ENCODE data around the gene DENND6A. TPM values are rescaled to one million over a fixed set of nuclear protein-coding genes. Genes with fewer than 3 reads are reported as not detected.
"Not testable (repeated sequence)": the region's sequence is repeated elsewhere in the genome, so short reads cannot be mapped to it uniquely, and the experiment has no call there.

The DENND6A gene
- total and polyA plus RNA-seq, 3 donors from 2014 or later, result 16.0 to 20.6 (median 18.7) TPM

DNA sequence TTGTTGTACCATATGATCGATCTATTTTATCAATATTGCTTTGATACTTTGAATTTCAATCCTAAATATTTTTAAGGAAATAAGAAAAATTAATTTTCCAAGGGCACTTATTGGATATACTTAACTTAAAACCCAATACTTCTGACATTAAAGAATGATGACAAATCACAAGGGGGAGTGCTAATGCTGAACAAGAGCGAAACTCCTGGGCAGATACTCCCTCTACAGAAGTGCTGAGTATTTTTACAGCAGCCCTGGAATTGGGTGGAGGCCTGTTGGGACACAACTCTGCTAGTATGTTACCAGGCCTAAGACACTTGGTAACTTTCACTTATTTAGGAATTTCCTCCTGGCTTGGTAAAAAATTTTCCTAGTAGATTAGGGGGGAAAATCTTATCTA, 46.2 kb downstream of the DENND6A start:
- WGBS, 2 donors, result 62 to 70% methylated on average over 2 of the region's 2 CpGs
- no peaks in the 10 kb centered on the region for H3K36me3 ChIP-seq (ENCODE audit: low read depth, missing control alignments)

DNA sequence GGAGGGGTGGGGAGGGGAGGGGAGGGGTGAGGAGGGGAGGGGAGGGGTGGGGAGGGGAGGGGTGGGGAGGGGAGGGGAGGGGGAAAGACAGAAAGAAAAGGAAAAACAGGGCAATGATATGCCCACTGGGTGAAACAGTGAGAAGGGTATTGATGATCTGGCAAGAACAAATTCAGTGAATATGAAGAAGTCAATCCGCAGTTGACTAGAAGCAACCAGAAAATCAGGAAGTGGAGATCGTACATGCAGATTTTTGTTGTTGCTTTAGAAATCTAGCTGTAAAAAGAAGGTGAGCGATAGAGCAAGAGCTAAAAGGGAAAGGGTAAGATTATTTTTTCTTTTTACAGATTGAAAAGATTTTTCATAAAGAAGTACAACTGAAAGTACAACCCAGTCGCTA, 48.1 kb downstream of the DENND6A start:
- Histone ChIP-seq H3K4me3 (no peak overlapping the region), H3K9me3 (no peaks in the 10 kb centered on the region), H3K27ac (no peak overlapping the region), H3K36me3 (ENCODE audit: low read depth, missing control alignments) (no peaks in the 10 kb centered on the region), H3K4me1 (peaks cover 2% of the 10 kb centered on the region), H3K27me3 (no peaks in the 10 kb centered on the region)
- no peak for DNase-seq
- WGBS, 2 donors, result 89 to 95% methylated on average over 4 of the region's 4 CpGs
- no peak for TF ChIP-seq POLR2A (IDR thresholded peaks at IDR 0.05)
- TF ChIP-seq, protein P1, sequence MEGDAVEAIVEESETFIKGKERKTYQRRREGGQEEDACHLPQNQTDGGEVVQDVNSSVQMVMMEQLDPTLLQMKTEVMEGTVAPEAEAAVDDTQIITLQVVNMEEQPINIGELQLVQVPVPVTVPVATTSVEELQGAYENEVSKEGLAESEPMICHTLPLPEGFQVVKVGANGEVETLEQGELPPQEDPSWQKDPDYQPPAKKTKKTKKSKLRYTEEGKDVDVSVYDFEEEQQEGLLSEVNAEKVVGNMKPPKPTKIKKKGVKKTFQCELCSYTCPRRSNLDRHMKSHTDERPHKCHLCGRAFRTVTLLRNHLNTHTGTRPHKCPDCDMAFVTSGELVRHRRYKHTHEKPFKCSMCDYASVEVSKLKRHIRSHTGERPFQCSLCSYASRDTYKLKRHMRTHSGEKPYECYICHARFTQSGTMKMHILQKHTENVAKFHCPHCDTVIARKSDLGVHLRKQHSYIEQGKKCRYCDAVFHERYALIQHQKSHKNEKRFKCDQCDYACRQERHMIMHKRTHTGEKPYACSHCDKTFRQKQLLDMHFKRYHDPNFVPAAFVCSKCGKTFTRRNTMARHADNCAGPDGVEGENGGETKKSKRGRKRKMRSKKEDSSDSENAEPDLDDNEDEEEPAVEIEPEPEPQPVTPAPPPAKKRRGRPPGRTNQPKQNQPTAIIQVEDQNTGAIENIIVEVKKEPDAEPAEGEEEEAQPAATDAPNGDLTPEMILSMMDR (IDR thresholded peaks at IDR 0.05), result no peak
- intact Hi-C loops (cut with DNase I; ENCODE audit: low total_unique reads), result no loop called here

More for the DNA sequence above, 46.2 kb downstream of the DENND6A start:
- H3K27ac ChIP-seq, result no peak overlapping the region
- peaks cover 2% of the 10 kb centered on the region for H3K4me1 ChIP-seq
- intact Hi-C loops (cut with DNase I; ENCODE audit: low total_unique reads), result no loop called here
- DNase-seq, result peak; percentile 50
- no peak overlapping the region for H3K4me3 ChIP-seq
- H3K27me3 ChIP-seq, result no peaks in the 10 kb centered on the region
- no peaks in the 10 kb centered on the region for H3K9me3 ChIP-seq
- TF ChIP-seq, protein P1 (IDR thresholded peaks at IDR 0.05), result peak in 1 of 3 experiments; percentile 8
- no peak for TF ChIP-seq POLR2A (IDR thresholded peaks at IDR 0.05)

DNA sequence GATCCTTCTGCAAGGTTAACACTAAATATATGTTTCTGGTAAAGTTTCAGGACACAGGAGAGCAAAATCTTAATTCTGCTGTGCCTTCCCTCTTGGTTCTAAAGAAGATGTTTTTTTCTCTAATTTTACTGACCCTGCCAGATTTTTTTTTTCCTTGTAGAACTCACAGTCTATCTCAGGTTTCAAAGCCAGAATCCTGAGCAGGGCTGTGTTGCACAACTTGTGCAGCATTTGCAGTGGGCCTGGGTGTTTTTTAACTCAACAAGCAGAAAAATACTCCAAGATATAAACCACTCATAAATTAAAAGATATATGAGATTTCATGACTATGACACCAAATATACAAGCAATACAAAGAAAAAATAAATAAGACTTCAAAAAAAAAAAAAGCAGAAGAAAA, 55.5 kb downstream of the DENND6A start:
- intact Hi-C loops (cut with DNase I; ENCODE audit: low total_unique reads), result no loop called here

DNA sequence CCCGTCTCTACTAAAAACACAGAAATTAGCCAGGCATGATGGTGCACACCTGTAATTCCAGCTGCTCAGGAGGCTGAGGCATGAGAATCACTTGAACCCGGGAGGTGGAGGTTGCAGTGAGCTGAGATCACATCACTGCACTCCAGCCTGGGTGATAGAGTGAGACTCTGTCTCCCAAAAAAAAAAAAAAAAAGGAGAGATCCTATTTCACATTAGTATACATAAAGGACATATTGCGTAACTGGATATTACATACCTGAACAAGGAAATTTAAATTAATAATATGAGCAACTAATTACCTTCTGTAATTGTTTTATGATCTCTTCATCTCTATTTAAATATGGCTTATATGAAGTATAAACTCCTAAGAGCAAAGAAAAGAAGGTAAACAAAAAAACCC, 58.6 kb downstream of the DENND6A start:
- H3K9me3 ChIP-seq; H3K4me1 ChIP-seq; H3K27me3 ChIP-seq; H3K36me3 ChIP-seq (ENCODE audit: low read depth, missing control alignments); H3K4me3 ChIP-seq; DNase-seq; H3K27ac ChIP-seq; intact Hi-C loops (cut with DNase I; ENCODE audit: low total_unique reads): not testable (repeated sequence)
- WGBS, 2 donors, result 85 to 100% methylated on average over 3 of the region's 3 CpGs

More for the DNA sequence above, 55.5 kb downstream of the DENND6A start:
- Histone ChIP-seq H3K27ac (no peak overlapping the region), H3K4me1 (no peaks in the 10 kb centered on the region), H3K36me3 (ENCODE audit: low read depth, missing control alignments) (no peaks in the 10 kb centered on the region), H3K4me3 (no peak overlapping the region), H3K27me3 (no peaks in the 10 kb centered on the region), H3K9me3 (no peaks in the 10 kb centered on the region)
- TF ChIP-seq, protein P1 (IDR thresholded peaks at IDR 0.05), result no peak
- no peak for TF ChIP-seq POLR2A (IDR thresholded peaks at IDR 0.05)
- DNase-seq, result no peak

DNA sequence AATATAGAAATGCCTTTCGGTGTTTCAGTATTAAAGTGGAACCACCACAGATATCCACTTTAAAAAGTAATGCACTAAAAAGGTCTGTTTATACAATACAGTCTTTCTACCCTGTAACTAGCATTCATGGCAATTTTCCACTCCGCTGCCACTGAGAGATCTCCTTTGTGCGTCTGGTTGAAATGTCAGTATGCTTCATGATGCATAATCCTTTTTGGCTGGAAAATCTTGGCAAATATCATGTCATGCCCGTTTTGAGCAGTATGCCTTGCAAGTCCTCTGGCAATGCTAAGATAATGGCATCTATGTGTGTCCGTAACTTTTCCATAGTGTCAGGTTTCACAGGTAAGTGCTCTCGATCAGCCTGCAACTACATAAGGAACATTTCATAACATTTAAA, 64.9 kb downstream of the DENND6A start:
- 83 to 90% methylated on average over 6 of the region's 6 CpGs for WGBS, 2 donors
- TF ChIP-seq, protein P1 (IDR thresholded peaks at IDR 0.05), result no peak
- TF ChIP-seq POLR2A (IDR thresholded peaks at IDR 0.05), result no peak
- Histone ChIP-seq H3K9me3 (no peaks in the 10 kb centered on the region), H3K27me3 (no peaks in the 10 kb centered on the region), H3K27ac (no peak overlapping the region), H3K4me1 (no peaks in the 10 kb centered on the region), H3K4me3 (no peak overlapping the region), H3K36me3 (ENCODE audit: low read depth, missing control alignments) (no peaks in the 10 kb centered on the region)
- intact Hi-C loops (cut with DNase I; ENCODE audit: low total_unique reads), result no loop called here
- DNase-seq, result no peak

Measured in testis (tissue), 3 donors.